HG02759 (cell line): ENCODE measurements around the gene HOXB13.
"Not testable (repeated sequence)": the region's sequence is repeated elsewhere in the genome, so short reads cannot be mapped to it uniquely, and the experiment has no call there.

Experiments
- ATAC-seq: cut with Tn5 transposase; IDR thresholded peaks from one replicate; pipeline ENCODE4 v1.9.1; 2021; ENCODE audit warnings: mild to moderate bottlenecking, moderate library complexity; ENCODE audit not compliant: unreplicated experiment

HOXB13 gene

GRCh38 chr17:48726916-48727286 lies 1.6 kb downstream of the HOXB13 start:
- no peak for ATAC-seq

- no peak for ATAC-seq
Measured at GRCh38 chr17:48726114-48726915, 2.2 kb downstream of the HOXB13 start.

GRCh38 chr17:48725288-48726064 lies 3.1 kb downstream of the HOXB13 start:
- ATAC-seq: no peak

GRCh38 chr17:48725004-48725287 lies 3.6 kb downstream of the HOXB13 start:
- ATAC-seq: no peak

- ATAC-seq: no peak
Measured at GRCh38 chr17:48724251-48725003, 4.1 kb downstream of the HOXB13 start.

GRCh38 chr17:48723423-48724250 lies 4.9 kb downstream of the HOXB13 start:
- ATAC-seq: no peak

- no peak for ATAC-seq
Measured at GRCh38 chr17:48722915-48723422, 5.6 kb downstream of the HOXB13 start, which contains the start of gene PRAC2. Gene PRAC2, plus strand, starts transcription at chr17:48723185. Its CDS starts 1,226 bp downstream, at chr17:48724411.

GRCh38 chr17:48722201-48722907 lies 6.2 kb downstream of the HOXB13 start, which contains the start of gene PRAC1:
Gene PRAC1, minus strand, starts transcription at chr17:48722518. Its CDS starts 126 bp downstream, at chr17:48722392.
- ATAC-seq: no peak

GRCh38 chr17:48721009-48721402 lies 7.5 kb downstream of the HOXB13 start:
- ATAC-seq: no peak

- ATAC-seq: no peak
Measured at GRCh38 chr17:48720266-48721008, 8.1 kb downstream of the HOXB13 start.

GRCh38 chr17:48719642-48720265 lies 8.8 kb downstream of the HOXB13 start:
- ATAC-seq: no peak

- no peak for ATAC-seq
Measured at GRCh38 chr17:48718761-48719641, 9.5 kb downstream of the HOXB13 start.

- no peak for ATAC-seq
Measured at GRCh38 chr17:48718227-48718760, 10.3 kb downstream of the HOXB13 start.

GRCh38 chr17:48717367-48718226 lies 11.0 kb downstream of the HOXB13 start:
- no peak for ATAC-seq

GRCh38 chr17:48716549-48716948 lies 12.0 kb downstream of the HOXB13 start:
- ATAC-seq: not testable (repeated sequence)
